GDM1 (cell line): ENCODE data around the gene CHST15.

ENCODE experiments used
- DNase-seq: peaks from one replicate; lab custom pipeline; 2025; lab: John Stamatoyannopoulos, UW

The CHST15 gene

GRCh38 chr10:124010563-124011131, 82.8 kb downstream of the CHST15 start:
- DNase-seq = no peak

GRCh38 chr10:124010024-124010423, 83.4 kb downstream of the CHST15 start:
- DNase-seq = no peak

GRCh38 chr10:124009231-124010015, 84.0 kb downstream of the CHST15 start:
- DNase-seq = no peak

- DNase-seq = no peak
These were observed 84.7 kb downstream of the CHST15 start for GRCh38 chr10:124008681-124009080.

GRCh38 chr10:124008187-124008586, 85.2 kb downstream of the CHST15 start:
- no peak for DNase-seq

- no peak for DNase-seq
These were observed 85.6 kb downstream of the CHST15 start for GRCh38 chr10:124007773-124008145.

- no peak for DNase-seq
These were observed 86.2 kb downstream of the CHST15 start for GRCh38 chr10:124007102-124007772.

GRCh38 chr10:124006526-124006925, 86.9 kb downstream of the CHST15 start:
- no peak for DNase-seq

GRCh38 chr10:124005991-124006392, 87.4 kb downstream of the CHST15 start:
- no peak for DNase-seq

GRCh38 chr10:124005091-124005490, 88.3 kb downstream of the CHST15 start:
- DNase-seq = no peak

- DNase-seq = no peak
These were observed 88.8 kb downstream of the CHST15 start for GRCh38 chr10:124004663-124005004.

GRCh38 chr10:124003871-124004662, 89.3 kb downstream of the CHST15 start:
- no peak for DNase-seq

GRCh38 chr10:124003481-124003870, 89.9 kb downstream of the CHST15 start:
- DNase-seq = no peak

- DNase-seq = no peak
These were observed 90.4 kb downstream of the CHST15 start for GRCh38 chr10:124003070-124003419.

GRCh38 chr10:124002391-124003069, 90.9 kb downstream of the CHST15 start:
- no peak for DNase-seq

GRCh38 chr10:124001391-124002148, 91.8 kb downstream of the CHST15 start:
- no peak for DNase-seq

GRCh38 chr10:124000792-124001201, 92.6 kb downstream of the CHST15 start:
- DNase-seq = no peak

GRCh38 chr10:123999956-124000615, 93.3 kb downstream of the CHST15 start:
- DNase-seq = no peak

- no peak for DNase-seq
These were observed 94.1 kb downstream of the CHST15 start for GRCh38 chr10:123999261-123999660.

GRCh38 chr10:123998197-123999141, 94.9 kb downstream of the CHST15 start:
- no peak for DNase-seq
